NCI-H2029 (cell line): ENCODE results near the gene FIBCD1.

Experiments
- DNase-seq: peaks from one replicate; lab custom pipeline; 2025; lab: John Stamatoyannopoulos, UW

FIBCD1 gene

DNA sequence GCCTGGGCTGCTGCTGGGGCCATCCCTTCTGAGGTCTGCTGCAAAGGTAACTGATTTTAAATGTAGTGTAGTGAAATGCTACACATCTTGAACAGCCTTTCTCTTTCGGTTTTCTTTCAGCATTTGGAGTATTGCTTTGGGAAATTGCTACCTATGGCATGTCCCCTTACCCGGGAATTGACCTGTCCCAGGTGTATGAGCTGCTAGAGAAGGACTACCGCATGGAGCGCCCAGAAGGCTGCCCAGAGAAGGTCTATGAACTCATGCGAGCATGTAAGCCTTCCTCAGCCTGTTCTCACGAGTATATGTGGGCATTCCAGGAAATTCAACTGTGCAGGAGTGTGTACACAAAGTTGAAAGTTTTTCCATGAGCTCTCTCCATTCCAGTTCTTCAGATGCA is 60.8 kb downstream of the FIBCD1 start:
- no peak for DNase-seq

DNA sequence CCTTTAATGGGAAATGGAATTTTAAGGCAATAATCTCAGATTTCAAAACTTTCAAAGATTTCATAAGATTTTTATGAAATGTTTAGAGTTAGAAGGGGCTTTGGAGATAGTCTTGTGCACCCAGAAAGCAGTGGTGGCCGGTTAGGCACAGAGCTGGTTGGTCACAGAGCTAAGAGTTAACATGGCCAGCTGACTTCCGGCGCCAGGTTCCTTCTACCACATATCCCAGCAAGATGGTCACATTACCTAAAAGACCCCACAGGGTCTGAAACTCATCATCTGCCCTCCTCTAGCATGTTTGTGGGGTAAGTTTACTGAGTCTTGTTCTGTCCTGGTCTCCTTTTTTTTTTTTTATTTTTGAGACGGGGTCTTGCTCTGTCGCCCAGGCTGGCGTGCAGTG is 61.7 kb downstream of the FIBCD1 start:
- no peak for DNase-seq

DNA sequence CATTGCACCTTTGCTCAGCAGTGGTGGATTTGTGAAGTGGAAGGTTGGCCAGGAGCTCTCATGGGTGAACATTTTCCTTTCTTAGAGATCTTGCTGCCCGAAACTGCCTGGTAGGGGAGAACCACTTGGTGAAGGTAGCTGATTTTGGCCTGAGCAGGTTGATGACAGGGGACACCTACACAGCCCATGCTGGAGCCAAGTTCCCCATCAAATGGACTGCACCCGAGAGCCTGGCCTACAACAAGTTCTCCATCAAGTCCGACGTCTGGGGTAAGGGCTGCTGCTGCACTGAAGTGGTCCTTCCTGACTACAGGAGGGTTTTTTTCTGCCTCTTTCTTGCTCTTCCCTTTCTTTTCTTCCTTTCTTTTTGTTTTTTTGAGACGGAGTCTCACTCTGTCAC is 64.3 kb downstream of the FIBCD1 start:
- DNase-seq: no peak

DNA sequence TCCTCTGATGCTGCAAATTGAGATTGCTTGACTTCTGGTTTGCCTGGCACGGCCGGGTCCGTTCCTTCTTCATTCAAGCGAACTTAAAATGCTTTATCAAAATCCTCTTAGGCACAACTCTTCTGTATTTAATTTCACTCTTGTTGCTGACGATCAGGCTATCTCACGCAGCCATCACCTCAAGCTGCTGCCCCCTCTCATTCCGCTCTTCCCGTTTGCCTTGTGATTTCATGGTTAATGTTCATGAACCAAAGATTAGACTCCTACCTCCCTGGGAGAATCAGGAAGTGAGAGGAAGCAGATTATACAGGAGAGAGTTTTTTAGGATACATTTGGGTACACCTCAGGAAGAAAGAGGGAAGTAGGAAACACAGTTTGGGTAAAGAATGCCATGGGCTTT is 65.1 kb downstream of the FIBCD1 start:
- no peak for DNase-seq

DNA sequence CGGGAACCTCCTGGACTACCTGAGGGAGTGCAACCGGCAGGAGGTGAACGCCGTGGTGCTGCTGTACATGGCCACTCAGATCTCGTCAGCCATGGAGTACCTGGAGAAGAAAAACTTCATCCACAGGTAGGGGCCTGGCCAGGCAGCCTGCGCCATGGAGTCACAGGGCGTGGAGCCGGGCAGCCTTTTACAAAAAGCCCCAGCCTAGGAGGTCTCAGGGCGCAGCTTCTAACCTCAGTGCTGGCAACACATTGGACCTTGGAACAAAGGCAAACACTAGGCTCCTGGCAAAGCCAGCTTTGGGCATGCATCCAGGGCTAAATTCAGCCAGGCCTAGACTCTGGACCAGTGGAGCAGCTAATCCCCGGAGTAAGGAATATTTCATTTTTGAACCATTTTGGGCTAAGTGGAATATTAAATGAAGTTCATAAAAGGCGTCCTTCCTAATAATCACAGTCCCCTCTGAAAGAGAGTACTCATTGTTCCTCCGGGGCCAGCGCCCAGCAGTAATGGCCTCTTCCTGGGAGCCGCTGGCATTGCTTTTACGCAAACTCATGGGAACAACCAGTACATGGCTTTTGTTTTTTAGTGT is 66.0 kb downstream of the FIBCD1 start:
- no peak for DNase-seq

DNA sequence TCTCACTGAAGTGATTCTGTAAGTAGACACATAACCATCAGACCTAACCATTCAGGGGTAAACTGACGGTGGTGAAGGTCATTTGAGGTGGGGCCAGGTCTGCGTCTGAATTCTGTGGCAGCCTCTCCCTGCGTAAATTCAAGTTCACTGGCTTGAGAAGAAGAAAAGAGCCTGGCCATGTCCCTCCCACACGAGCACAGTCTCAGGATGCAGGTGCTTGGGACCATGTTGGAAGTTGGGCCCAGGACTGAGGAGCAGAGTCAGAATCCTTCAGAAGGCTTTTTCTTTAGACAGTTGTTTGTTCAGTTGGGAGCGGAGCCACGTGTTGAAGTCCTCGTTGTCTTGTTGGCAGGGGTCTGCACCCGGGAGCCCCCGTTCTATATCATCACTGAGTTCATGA is 66.5 kb downstream of the FIBCD1 start:
- no peak for DNase-seq

DNA sequence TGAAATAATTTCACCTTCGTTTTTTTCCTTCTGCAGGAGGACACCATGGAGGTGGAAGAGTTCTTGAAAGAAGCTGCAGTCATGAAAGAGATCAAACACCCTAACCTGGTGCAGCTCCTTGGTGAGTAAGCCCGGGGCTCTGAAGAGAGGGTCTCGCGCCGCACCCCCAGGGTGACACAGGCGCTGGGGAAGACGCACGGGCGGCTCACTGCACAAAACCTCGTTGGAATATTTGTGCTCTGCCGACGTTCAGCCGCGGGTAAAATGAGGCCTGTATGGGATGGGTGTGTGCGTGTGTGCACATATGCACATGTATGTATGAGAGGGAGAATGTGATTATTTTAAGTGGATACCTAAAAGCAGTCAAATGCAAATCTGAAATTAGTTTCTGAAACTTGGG is 67.0 kb downstream of the FIBCD1 start:
- DNase-seq: no peak

DNA sequence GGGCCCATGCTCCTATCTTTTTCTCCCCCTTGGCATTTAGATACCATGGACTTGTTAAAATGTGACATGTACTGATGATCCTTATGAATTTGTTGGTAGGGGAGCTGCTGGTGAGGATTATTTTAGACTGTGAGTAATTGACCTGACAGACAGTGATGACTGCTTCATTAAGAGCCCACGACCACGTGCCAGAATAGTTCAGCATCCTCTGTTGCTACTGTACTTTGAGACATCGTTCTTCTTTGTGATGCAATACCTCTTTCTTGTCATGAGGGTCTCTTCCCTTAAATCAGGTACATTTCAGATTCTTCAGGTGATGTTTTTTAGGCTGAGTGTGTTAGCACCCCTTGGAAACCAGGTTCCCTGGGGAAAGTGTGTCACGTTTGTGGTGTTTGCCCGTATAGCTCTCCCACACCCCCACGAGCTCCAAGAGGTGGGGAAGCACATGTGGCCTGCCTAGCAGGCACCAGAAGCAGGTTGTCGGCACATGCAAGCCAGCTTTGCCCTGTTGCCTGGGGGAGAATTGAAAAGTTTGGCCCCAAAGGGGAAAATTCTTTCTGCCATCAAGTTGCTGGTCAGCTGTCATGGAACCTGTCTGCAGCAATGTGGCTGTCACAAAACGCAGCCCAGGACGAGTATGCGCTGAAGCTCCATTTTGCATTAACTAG is 67.5 kb downstream of the FIBCD1 start:
- DNase-seq: no peak

DNA sequence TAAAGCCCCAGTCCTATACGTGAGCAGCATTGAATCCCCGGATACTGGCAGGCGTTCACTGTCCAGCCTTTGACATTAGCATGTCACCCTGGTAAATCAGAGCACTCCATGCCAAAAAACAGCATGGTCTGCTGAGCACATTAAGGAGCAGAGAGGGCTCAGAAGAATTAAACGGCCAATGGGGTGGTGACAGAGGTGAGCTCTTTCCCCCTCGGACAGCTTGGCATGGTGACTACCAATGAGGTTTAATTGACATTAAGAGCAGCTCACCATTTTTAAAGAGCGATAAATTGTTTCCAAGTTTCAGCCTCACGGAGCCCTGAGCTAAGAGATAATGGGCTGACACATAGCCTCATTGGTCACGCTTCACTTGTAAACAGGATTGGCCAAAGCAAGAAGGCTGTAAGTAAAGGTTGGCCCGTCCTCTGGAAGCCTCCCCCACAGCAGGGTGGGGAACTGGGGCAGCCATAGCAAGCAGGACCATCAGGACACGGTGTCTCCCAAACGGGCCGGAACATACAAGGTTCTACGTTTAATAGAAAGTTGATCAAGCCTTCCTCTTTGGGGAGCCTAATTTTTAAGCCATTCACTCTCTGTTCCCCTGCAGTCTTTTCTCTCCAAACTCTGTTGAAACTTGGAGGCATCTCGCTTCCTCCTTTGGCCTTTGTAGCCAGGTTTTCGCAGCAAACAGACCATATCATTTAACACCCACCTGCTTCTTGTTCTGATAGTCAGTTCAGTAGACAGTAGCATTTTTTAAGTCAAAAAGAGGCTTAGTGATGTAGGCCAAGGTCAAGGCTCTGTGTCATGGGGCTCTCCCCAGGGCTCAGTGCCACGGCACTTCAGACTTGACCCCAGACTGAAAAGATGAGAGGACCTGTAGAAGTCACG is 68.3 kb downstream of the FIBCD1 start:
- no peak for DNase-seq

DNA sequence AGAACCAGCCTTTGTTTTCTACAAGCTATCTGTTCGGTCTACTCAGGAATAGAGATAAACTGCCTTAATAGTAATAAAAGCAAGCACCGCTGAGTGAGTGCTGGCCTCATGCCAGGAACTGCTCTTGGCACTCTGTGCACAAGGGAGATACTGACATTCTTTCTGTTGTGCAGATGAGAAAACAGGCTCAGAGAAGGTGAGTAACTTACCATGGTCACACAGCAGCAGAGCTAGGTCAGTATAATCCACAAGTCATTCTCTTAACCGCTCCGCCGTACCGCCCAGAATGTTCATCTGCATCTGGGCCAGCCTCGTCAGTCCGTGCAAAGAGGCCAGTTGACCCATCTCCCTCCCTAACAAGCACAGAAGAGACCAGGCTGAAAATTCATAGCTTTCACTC is 69.8 kb downstream of the FIBCD1 start:
- DNase-seq: peak; percentile 44

DNA sequence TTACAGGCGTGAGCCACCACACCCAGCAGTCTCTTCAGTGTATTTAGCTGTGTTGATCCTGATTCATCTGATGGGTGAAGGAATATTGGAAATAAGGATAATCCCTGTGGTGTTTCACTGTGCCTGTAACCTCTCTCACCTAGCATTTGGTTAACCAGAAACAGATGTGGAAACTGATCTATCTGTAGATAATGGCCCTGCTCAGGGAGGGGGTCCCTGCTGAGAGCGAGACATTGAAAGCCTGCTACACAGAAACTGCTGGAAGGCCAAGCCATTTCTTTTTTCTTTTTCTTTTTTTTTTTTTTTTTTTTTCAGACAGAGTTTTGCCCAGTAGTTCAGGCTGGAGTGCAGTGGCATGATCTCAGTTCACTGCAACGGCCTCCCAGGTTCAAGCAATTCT is 70.8 kb downstream of the FIBCD1 start:
- DNase-seq: no peak

DNA sequence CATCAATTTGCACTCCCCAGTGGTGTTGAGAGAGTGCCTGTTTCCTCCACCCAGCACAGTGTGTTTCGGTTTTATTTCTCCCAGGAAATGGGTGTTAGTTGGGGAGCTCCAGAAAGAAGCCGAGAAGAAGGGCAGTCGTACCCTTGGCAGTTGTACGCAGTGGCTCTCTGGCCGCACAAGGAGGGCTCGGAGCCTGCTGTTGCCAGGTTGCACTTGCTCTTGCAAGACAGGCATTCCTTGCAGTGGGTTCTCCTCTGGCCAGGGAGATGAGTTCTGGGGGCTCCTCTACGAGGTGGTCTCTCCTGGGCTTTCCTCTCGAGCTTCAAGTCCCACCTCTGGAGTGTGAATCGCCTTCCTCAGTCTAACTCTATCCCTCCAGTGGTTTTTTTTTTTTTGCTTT is 71.5 kb downstream of the FIBCD1 start:
- no peak for DNase-seq

DNA sequence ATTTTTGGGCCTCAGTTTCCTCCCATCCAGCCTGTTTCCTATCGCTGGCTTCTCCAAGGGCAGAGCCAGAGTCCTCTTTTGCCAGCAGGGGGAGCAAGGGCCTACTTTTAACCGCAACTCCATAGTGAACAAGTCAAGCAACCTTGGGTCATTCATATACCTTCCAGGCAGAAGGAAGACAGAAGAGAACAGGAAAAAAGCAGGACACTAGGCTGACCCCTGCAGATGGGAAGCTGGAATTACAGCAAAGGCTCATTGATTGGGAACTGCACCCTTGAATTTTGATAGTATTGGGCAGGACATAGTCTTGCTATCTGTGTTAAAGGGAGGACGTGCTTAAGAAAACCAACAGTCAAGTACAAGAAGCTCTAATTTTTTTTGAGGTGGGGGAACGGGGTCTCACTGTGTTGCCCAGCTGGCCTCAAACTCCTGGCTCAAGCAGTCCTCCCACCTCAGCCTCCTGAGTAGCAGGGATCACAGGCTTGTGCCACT is 72.5 kb downstream of the FIBCD1 start:
- DNase-seq: peak; percentile 70

DNA sequence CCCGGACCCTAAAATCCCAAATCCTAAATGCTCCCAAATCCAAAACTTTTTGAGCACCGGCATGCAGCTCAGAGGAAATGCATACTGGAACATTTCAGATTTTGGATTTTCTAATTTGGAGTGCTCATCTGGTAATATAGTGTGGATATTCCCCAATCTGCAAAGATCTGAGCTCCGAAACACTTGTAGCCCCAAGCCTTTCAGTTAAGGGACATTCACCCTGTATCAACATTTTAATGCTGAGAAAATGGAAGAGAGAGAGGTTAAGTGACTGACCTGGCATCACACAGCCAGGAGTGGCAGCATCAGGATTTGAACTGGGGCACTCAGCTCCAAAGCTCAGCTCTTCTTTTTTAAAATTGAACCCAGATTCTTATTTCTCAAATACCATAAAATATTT is 73.1 kb downstream of the FIBCD1 start:
- DNase-seq: no peak

DNA sequence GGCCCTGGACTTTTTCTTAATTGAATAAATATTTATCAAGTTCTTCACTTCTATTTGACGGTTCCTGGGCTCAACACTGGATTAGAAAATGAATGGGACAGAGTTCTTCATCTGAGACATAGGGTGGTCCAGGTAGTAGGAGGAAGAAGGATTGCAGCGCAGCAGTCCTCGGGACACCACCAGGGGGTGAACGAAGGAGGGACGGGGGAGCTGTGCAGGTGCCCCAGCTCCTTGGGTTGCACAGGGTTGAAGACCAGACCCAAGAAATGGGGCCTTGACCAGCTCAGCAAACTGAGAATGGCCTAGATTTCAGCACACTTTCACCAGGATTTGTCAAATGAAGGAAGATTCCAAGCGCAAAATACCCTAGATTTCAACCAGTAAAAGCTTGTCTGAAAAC is 74.5 kb downstream of the FIBCD1 start:
- DNase-seq: no peak

DNA sequence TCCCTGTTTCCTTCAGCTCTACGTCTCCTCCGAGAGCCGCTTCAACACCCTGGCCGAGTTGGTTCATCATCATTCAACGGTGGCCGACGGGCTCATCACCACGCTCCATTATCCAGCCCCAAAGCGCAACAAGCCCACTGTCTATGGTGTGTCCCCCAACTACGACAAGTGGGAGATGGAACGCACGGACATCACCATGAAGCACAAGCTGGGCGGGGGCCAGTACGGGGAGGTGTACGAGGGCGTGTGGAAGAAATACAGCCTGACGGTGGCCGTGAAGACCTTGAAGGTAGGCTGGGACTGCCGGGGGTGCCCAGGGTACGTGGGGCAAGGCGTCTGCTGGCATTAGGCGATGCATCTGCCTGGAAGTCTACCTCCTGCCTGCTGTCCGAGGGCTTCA is 76.3 kb downstream of the FIBCD1 start:
- no peak for DNase-seq

DNA sequence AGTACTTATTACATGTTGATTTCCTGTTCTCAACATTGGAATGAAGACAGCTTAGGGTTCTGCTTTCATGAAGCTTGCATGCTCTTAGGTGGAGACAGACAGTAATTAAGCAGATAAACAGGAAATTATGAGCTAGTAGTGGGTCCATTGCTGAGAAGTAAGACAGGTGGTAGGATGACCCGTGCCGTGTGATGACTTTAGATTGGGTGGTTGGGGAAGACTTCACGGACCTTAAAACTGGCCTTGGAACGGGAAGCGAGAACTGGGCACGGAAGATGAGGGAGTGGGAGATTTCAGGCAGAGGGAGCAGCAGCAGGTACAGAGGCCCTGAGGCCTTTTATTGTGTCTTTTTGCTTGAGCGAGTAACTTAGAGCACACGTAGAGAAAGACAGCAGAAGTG is 76.8 kb downstream of the FIBCD1 start:
- DNase-seq: no peak

DNA sequence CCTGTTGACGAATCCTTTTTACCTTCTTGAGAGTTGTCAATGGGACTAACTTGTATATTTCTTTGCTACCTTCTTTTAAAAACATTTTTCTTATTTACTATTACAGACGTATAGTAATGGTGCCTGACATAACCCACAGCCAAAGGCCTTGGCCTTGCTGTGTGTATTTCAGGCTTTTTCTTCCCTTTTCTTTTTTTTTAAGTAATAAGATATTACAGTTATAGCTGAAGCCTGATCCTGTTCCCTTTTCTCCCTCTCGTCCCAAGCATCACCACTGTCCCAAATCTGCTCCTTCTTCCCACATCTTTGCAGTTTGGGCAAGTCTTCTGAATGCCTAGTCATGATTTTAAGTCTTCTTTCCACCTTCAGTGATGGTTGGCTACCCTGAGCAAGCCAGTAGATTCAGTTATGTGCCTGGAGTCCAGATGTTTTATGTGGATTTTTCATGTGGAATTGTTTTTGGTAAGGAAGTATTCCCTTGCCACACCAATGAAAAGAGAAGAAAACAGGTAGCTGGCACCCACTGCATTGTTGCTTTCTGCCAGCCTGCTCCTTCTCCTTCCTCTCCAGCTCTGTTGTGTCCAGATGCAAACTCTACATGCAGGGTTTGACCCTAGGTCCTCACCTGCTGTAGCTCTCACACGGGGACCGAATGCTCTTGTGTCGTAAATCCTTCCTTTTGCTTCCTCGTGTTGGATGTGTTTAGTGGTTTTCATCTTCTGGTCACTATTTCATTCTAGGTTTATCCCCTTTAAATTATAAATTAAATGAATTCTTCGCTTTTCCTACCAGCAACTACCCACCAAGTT is 77.5 kb downstream of the FIBCD1 start:
- DNase-seq: no peak

DNA sequence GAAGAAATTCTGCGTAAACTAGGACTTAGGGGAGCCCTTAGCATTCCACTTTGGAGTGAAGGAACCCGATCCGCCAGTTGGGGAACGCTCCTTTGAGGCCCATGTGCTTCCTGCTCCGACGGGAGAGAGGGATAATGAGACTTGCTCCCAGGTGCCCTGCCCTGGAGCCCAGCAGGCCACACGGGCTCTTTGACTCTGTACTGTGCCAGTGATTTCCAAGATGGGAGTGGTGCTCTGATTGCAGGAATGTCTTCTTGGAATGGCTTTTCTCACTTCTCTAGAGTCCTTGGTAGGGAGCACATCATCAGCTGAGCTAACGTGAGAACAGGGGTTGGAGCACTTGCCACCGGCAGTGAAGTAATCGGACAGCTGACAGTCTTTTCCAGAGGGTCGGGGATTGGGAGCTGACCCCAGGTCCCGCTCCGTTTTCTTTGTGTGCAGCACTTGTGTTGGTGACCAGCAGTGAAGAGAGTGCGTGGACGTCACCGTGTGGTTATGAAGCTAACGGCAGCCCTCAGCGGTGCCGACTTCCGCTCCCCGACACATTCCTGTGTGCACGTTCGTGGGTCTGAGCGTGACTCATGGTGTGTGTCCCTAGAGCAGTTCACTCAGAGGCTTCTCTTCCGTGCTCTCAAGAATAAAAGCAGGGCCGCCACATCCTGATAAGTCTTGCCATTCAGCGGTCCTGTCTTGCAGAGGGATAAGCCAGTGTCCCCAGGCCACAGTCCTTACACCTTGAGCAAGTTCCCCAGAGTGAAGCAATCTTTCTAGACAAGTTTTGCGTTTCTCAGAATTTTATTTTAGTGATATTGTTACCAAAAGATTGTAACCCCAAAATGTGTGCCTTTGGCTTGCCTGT is 78.4 kb downstream of the FIBCD1 start:
- no peak for DNase-seq

DNA sequence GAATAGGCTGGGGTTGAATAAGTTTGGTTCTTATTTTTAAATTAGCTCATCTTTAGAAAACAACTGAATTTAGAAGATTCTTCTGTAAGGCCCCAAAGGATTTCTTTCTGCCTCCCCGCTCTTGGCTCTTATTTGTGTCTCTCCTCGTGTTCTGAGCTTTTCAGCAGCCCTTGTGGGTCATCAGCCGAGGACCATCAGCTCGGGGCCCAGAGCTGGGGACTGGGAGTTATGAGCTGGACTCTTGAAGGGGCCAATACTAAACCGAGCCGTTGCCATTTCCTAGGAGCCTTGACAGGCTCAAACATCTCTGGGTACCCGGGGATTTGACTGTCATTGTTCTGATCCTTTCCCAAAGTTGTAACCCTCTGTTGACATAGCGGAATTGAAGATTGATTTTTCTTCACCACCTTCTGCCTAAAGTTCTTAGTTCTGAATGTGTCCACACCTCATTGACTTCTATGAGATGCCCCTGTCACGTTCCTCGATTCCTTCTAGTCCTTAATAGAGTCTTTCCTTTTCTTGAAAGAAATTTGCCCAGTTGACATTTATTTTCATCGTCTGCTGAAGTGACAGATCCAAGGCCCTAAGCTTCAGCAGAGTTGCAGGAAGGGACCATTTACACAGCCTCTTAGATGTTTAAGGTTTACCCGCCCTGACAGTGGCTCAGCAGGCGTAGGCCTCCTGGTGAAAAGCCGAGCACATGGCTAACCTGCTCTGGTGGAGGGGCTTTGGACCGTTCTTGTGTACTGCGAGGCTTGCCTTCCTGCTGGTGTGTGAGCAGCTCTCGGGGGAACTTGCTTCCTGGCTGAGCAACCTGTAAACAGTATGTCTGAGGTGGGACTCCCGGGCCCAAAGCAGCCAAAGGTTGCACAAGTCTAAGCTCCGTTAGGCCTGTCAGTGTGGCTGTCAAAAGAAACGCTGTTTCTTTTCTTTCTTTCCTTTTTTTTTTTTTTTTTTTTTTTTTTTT is 80.0 kb downstream of the FIBCD1 start:
- DNase-seq: no peak
